OCI-LY7 (cell line): ENCODE measurements around the gene BRD9. TPM values are rescaled to one million over a fixed set of nuclear protein-coding genes. Genes with fewer than 3 reads are reported as not detected.
A peak's percentile ranks its signal among the peaks of the same experiment; 100 is the strongest.

Experiments
- BruUV-seq: library from RNA; stranded (reverse); fragments of 400-500 nt; replicated peaks from 2 replicates; lab custom pipeline; 2021; lab: Mats Ljungman, UMichigan
- CTCF ChIA-PET: fragments of 300-600 bp; sonication (Branson Sonifier 250); formaldehyde crosslinking; loops from one replicate; lab custom pipeline; 2022; ENCODE audit warnings: antibody characterized with exemption; ENCODE audit not compliant: unreplicated experiment; lab: Charles Lee
- POLR2A ChIA-PET: fragments of 300-600 bp; sonication (Branson Sonifier 250); formaldehyde crosslinking; loops from one replicate; lab custom pipeline; 2022; ENCODE audit warnings: antibody characterized with exemption; lab: Charles Lee
- DNase-seq: peaks from one replicate; pipeline ENCODE4 v3.0.0-alpha.2; 2015; ENCODE audit warnings: low spot score
- H2AFZ ChIP-seq: fragments of 200-600 bp; sonication (generic), shearing (Covaris generic); 2 replicates; pipeline ENCODE4 v1.6.1; 2014; ENCODE audit warnings: mild to moderate bottlenecking, antibody characterized with exemption, low read length, moderate library complexity
- H3K27ac ChIP-seq: fragments of 200-600 bp; sonication (generic); 2 replicates; pipeline ENCODE4 v1.5.1; 2014; ENCODE audit warnings: mixed run types, low read depth, mild to moderate bottlenecking, moderate library complexity, low read length, inconsistent platforms; ENCODE audit not compliant: poor library complexity, severe bottlenecking
- H3K36me3 ChIP-seq: fragments of 200-600 bp; sonication (generic); 2 replicates; pipeline ENCODE4 v1.6.1; 2014; ENCODE audit warnings: mild to moderate bottlenecking, antibody characterized with exemption, low read length, moderate library complexity, mixed read lengths; ENCODE audit not compliant: insufficient read depth
- H3K4me1 ChIP-seq: fragments of 200-600 bp; sonication (generic); 2 replicates; pipeline ENCODE4 v1.5.1; 2014; ENCODE audit warnings: mild to moderate bottlenecking, low read length; ENCODE audit not compliant: insufficient read depth, poor library complexity, severe bottlenecking
- H3K4me2 ChIP-seq: fragments of 200-600 bp; sonication (generic); 2 replicates; pipeline ENCODE4 v1.6.1; 2014; ENCODE audit warnings: mild to moderate bottlenecking, low read length
- H3K4me3 ChIP-seq: fragments of 200-600 bp; sonication (generic); 2 replicates; pipeline ENCODE4 v1.5.1; 2014; ENCODE audit warnings: mild to moderate bottlenecking, low read depth, low read length; ENCODE audit not compliant: poor library complexity, severe bottlenecking
- H3K79me2 ChIP-seq: fragments of 200-600 bp; sonication (generic); 2 replicates; pipeline ENCODE4 v1.6.1; 2016; ENCODE audit warnings: low read depth, mild to moderate bottlenecking, low read length, moderate library complexity, mixed read lengths; ENCODE audit not compliant: insufficient read depth
- H3K9me2 ChIP-seq: fragments of 200-600 bp; sonication (generic); 2 replicates; pipeline ENCODE4 v1.6.1; 2016; ENCODE audit warnings: mild to moderate bottlenecking, low read length, mixed read lengths; ENCODE audit not compliant: insufficient read depth
- H3K9me3 ChIP-seq: fragments of 200-600 bp; sonication (generic); 2 replicates; pipeline ENCODE4 v1.6.1; 2014; ENCODE audit warnings: mild to moderate bottlenecking, mixed run types, low read length, mixed read lengths
- H4K20me1 ChIP-seq: fragments of 200-600 bp; sonication (generic); 2 replicates; pipeline ENCODE4 v1.6.1; 2014; ENCODE audit warnings: mild to moderate bottlenecking, antibody characterized with exemption, low read length, moderate library complexity, mixed read lengths; ENCODE audit not compliant: insufficient read depth
- EZH2phosphoT487 ChIP-seq: fragments of 200-600 bp; sonication (generic); IDR thresholded peaks from 2 replicates; pipeline ENCODE4 v1.6.1; 2018; ENCODE audit warnings: low read depth, borderline replicate concordance, mild to moderate bottlenecking, mixed run types, antibody characterized with exemption, low read length, moderate library complexity, mixed read lengths
- intact Hi-C: fragments of 100-400 bp; cut with micrococcal nuclease; formaldehyde crosslinking; loops from one replicate; pipeline ENCODE4 v1.10.0; 2022; ENCODE audit not compliant: unreplicated experiment
- total RNA-seq, 2 experiments: library from RNA; depleted of rRNA in 1 of 2; stranded (reverse); fragments of >200 nt in 1 of 2; shearing (Covaris generic) in 1 of 2; gene quantifications; 2 replicates each; pipeline ENCODE4 v1.2.3, GENCODE V29; 2014 to 2022
- TF ChIP-seq, protein P1 (sequence below): fragments of 200-600 bp; sonication (generic); conservative IDR thresholded peaks from 2 replicates; pipeline ENCODE4 v1.5.1; 2014; ENCODE audit warnings: mild to moderate bottlenecking, antibody characterized with exemption, low read length, moderate library complexity, mixed read lengths

Gene BRD9
- total RNA-seq, 2 experiments from 2014 or later, result 46.7 to 78.7 TPM

DNA sequence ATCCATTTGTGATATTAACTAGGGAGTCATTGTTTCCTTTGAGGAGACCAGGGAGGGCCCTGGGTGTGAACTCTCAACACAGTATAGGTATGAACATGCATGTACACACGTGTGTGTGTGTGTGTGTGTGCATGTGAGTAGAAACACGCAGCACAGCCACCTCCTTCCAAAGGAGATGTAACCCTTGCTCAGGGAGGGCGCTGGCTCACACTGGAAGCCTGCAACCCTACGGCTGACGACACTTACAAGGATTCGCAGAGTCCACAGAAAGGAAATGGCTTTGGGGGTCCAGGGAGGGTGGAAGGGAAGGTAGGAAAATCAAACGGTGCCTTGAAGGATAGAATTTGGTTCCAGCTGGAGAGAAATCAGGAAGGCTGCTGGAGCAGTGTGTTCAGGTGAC is 22.0 kb upstream of the BRD9 start:
- Histone ChIP-seq H3K9me2 (no peaks in the 10 kb centered on the region), H3K79me2 (no peaks in the 10 kb centered on the region), H3K4me3 (no peak overlapping the region), H3K4me2 (no peak overlapping the region), H3K4me1 (no peaks in the 10 kb centered on the region), H3K36me3 (peaks cover 91% of the 10 kb centered on the region), H3K27ac (no peak overlapping the region), H3K9me3 (no peaks in the 10 kb centered on the region), H4K20me1 (no peaks in the 10 kb centered on the region), H2AFZ (no peak overlapping the region)
- TF ChIP-seq, protein P1, sequence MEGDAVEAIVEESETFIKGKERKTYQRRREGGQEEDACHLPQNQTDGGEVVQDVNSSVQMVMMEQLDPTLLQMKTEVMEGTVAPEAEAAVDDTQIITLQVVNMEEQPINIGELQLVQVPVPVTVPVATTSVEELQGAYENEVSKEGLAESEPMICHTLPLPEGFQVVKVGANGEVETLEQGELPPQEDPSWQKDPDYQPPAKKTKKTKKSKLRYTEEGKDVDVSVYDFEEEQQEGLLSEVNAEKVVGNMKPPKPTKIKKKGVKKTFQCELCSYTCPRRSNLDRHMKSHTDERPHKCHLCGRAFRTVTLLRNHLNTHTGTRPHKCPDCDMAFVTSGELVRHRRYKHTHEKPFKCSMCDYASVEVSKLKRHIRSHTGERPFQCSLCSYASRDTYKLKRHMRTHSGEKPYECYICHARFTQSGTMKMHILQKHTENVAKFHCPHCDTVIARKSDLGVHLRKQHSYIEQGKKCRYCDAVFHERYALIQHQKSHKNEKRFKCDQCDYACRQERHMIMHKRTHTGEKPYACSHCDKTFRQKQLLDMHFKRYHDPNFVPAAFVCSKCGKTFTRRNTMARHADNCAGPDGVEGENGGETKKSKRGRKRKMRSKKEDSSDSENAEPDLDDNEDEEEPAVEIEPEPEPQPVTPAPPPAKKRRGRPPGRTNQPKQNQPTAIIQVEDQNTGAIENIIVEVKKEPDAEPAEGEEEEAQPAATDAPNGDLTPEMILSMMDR, result no peak
- TF ChIP-seq EZH2phosphoT487, result no peak
- intact Hi-C loops, result no loop called here
- no TSS peak for BruUV-seq
- no peak for DNase-seq
- CTCF ChIA-PET, result no interaction called here
- POLR2A ChIA-PET, result no interaction called here

DNA sequence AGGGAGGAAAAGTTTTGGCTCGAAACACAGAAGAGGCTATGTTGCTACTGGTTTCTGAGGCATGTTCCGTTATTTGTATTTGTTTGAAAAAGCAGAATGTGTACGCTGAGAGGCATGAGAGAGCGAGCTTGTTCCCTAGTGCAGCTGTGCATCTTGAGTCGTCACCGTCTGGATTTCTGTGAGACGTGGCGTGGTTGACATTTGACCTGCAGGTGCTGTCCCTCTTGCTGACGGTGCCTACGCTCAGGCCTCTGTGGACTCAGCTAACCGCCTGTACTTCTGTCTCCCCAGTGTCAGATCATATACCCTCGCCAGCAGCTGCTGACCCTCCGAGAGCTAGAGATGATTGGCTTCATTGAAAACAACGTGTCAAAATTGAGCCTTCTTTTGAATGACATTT is 21.6 kb upstream of the BRD9 start:
- H3K79me2 ChIP-seq, result no peaks in the 10 kb centered on the region
- no TSS peak for BruUV-seq
- ChIA-PET CTCF (no interaction called here), POLR2A (no interaction called here)
- intact Hi-C loops, result no loop called here
- H3K27ac ChIP-seq, result no peak overlapping the region
- DNase-seq, result no peak
- H2AFZ ChIP-seq, result no peak overlapping the region
- no peaks in the 10 kb centered on the region for H3K9me2 ChIP-seq
- H4K20me1 ChIP-seq, result no peaks in the 10 kb centered on the region
- peaks cover 90% of the 10 kb centered on the region for H3K36me3 ChIP-seq
- no peak overlapping the region for H3K4me3 ChIP-seq
- TF ChIP-seq, protein P1, result no peak
- TF ChIP-seq EZH2phosphoT487, result no peak
- no peak overlapping the region for H3K4me2 ChIP-seq
- H3K4me1 ChIP-seq, result no peaks in the 10 kb centered on the region
- H3K9me3 ChIP-seq, result no peaks in the 10 kb centered on the region

GRCh38 chr5:912280-913091 is 19.9 kb upstream of the BRD9 start:
- H3K36me3 ChIP-seq, result peaks cover 88% of the 10 kb centered on the region
- intact Hi-C loops, result no loop called here
- no peak overlapping the region for H2AFZ ChIP-seq
- ChIA-PET POLR2A (no interaction called here), CTCF (no interaction called here)
- H3K4me3 ChIP-seq, result no peak overlapping the region
- DNase-seq, result peak; percentile 15
- no peaks in the 10 kb centered on the region for H4K20me1 ChIP-seq
- no peaks in the 10 kb centered on the region for H3K9me2 ChIP-seq
- H3K27ac ChIP-seq, result no peak overlapping the region
- H3K4me1 ChIP-seq, result no peaks in the 10 kb centered on the region
- H3K4me2 ChIP-seq, result no peak overlapping the region
- TF ChIP-seq, protein P1, result peak; percentile 37
- TF ChIP-seq EZH2phosphoT487, result no peak
- no TSS peak for BruUV-seq
- H3K79me2 ChIP-seq, result no peaks in the 10 kb centered on the region
- no peaks in the 10 kb centered on the region for H3K9me3 ChIP-seq
